Panc1 (cell line): ENCODE results near the gene OSBPL1A.

ENCODE experiments used
- POLR2AphosphoS5 ChIP-seq: IDR thresholded peaks from 2 replicates; pipeline ENCODE4 v1.6.1; 2012; ENCODE audit warnings: mild to moderate bottlenecking, low read depth, low read length, moderate library complexity
- SIN3A ChIP-seq: IDR thresholded peaks from 2 replicates; pipeline ENCODE4 v1.6.1; 2012; ENCODE audit warnings: low read depth, mild to moderate bottlenecking, low read length, moderate library complexity, borderline replicate concordance; ENCODE audit not compliant: insufficient read depth
- TCF7L2 ChIP-seq: IDR thresholded peaks from 2 replicates; pipeline ENCODE4 v1.6.1; 2011; ENCODE audit warnings: mild to moderate bottlenecking, low read depth, low read length, inconsistent platforms
- TF ChIP-seq, protein P1 (sequence below): fragments of 450-650 bp; IDR thresholded peaks from 2 replicates; pipeline ENCODE4 v1.5.1; 2017; ENCODE audit warnings: mild to moderate bottlenecking
- TF ChIP-seq, protein P2 (sequence below), 2 experiments: IDR thresholded peaks; 2 replicates each; pipeline ENCODE4 v1.6.1; 2011 to 2012; ENCODE audit warnings: low read depth in 2 of 2, control low read depth in 1 of 2, low read length in 1 of 2, mild to moderate bottlenecking in 1 of 2, moderate library complexity in 1 of 2; ENCODE audit not compliant: insufficient read depth in 1 of 2

DNA sequence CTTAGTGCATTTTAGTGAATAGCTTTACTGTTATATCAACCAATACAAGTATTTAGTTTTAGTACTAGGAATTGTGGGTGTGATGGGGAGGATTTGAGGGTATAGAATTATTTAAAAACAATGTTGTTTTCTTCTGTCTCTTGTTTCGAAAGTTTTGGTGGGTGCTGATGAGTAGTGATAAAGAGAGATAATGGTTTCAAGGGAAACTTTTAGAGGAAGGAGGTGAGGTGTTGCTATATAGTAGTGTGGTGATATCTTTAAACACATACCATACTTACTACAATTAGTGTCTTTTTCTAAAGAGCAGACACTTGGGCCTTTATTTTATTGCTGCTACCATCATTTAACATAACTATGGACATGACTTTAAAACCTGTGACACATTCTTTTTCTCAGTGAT lies 39.3 kb upstream of the OSBPL1A start:
- TF ChIP-seq, protein P1, sequence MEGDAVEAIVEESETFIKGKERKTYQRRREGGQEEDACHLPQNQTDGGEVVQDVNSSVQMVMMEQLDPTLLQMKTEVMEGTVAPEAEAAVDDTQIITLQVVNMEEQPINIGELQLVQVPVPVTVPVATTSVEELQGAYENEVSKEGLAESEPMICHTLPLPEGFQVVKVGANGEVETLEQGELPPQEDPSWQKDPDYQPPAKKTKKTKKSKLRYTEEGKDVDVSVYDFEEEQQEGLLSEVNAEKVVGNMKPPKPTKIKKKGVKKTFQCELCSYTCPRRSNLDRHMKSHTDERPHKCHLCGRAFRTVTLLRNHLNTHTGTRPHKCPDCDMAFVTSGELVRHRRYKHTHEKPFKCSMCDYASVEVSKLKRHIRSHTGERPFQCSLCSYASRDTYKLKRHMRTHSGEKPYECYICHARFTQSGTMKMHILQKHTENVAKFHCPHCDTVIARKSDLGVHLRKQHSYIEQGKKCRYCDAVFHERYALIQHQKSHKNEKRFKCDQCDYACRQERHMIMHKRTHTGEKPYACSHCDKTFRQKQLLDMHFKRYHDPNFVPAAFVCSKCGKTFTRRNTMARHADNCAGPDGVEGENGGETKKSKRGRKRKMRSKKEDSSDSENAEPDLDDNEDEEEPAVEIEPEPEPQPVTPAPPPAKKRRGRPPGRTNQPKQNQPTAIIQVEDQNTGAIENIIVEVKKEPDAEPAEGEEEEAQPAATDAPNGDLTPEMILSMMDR, result no peak
- TF ChIP-seq POLR2AphosphoS5, result no peak
- no peak for TF ChIP-seq SIN3A
- TF ChIP-seq, protein P2, sequence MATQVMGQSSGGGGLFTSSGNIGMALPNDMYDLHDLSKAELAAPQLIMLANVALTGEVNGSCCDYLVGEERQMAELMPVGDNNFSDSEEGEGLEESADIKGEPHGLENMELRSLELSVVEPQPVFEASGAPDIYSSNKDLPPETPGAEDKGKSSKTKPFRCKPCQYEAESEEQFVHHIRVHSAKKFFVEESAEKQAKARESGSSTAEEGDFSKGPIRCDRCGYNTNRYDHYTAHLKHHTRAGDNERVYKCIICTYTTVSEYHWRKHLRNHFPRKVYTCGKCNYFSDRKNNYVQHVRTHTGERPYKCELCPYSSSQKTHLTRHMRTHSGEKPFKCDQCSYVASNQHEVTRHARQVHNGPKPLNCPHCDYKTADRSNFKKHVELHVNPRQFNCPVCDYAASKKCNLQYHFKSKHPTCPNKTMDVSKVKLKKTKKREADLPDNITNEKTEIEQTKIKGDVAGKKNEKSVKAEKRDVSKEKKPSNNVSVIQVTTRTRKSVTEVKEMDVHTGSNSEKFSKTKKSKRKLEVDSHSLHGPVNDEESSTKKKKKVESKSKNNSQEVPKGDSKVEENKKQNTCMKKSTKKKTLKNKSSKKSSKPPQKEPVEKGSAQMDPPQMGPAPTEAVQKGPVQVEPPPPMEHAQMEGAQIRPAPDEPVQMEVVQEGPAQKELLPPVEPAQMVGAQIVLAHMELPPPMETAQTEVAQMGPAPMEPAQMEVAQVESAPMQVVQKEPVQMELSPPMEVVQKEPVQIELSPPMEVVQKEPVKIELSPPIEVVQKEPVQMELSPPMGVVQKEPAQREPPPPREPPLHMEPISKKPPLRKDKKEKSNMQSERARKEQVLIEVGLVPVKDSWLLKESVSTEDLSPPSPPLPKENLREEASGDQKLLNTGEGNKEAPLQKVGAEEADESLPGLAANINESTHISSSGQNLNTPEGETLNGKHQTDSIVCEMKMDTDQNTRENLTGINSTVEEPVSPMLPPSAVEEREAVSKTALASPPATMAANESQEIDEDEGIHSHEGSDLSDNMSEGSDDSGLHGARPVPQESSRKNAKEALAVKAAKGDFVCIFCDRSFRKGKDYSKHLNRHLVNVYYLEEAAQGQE (IDR thresholded peaks at IDR 0.05; ENCODE audit: insufficient read depth in 1 of 2, low read depth in 2 of 2, low read length in 1 of 2), result no peak
- no peak for TF ChIP-seq TCF7L2
